Endodermal cell (in vitro differentiated cells): ENCODE data around the gene SCT. TPM values are rescaled to one million over a fixed set of nuclear protein-coding genes. Genes with fewer than 3 reads are reported as not detected.

Source experiments
- DNase-seq: peaks from one replicate; pipeline ENCODE4 v3.0.0-alpha.2; 2017
- H3K27ac ChIP-seq: 2 replicates; pipeline ENCODE4 v1.5.1; 2013; ENCODE audit warnings: mild to moderate bottlenecking, low read depth, low read length, moderate library complexity
- H3K27me3 ChIP-seq: 2 replicates; pipeline ENCODE4 v1.6.1; 2013; ENCODE audit warnings: mild to moderate bottlenecking, low read length, moderate library complexity; ENCODE audit not compliant: insufficient read depth, control insufficient read depth, poor library complexity, severe bottlenecking
- H3K36me3 ChIP-seq: 2 replicates; pipeline ENCODE4 v1.7.0; 2013; ENCODE audit warnings: mild to moderate bottlenecking, low read length, moderate library complexity; ENCODE audit not compliant: control insufficient read depth, insufficient read depth
- H3K4me1 ChIP-seq: one replicate; pipeline ENCODE4 v1.7.0; 2013; ENCODE audit warnings: low read length; ENCODE audit not compliant: control insufficient read depth, insufficient read depth
- H3K4me3 ChIP-seq: 2 replicates; pipeline ENCODE4 v1.5.1; 2013; ENCODE audit warnings: mild to moderate bottlenecking, low read length, moderate library complexity
- H3K9ac ChIP-seq: 2 replicates; pipeline ENCODE4 v1.6.1; 2013; ENCODE audit warnings: mild to moderate bottlenecking, low read length, moderate library complexity; ENCODE audit not compliant: poor library complexity, severe bottlenecking; ENCODE audit errors: extremely low read depth
- H3K9me3 ChIP-seq: 2 replicates; pipeline ENCODE4 v1.6.1; 2013; ENCODE audit warnings: mild to moderate bottlenecking, low read length, moderate library complexity; ENCODE audit not compliant: control insufficient read depth
- H3K27ac Mint-ChIP-seq: 2 replicates; pipeline ENCODE4 v1.8.0; 2020; ENCODE audit warnings: mixed read lengths
- H3K27me3 Mint-ChIP-seq: 2 replicates; pipeline ENCODE4 v1.8.0; 2021; ENCODE audit warnings: mild to moderate bottlenecking, mixed read lengths; ENCODE audit not compliant: insufficient read depth
- H3K36me3 Mint-ChIP-seq: 2 replicates; pipeline ENCODE4 v1.8.0; 2020; ENCODE audit warnings: low read depth, mixed read lengths
- H3K4me1 Mint-ChIP-seq: 2 replicates; pipeline ENCODE4 v1.8.0; 2020; ENCODE audit warnings: mixed read lengths
- H3K4me3 Mint-ChIP-seq: 2 replicates; pipeline ENCODE4 v1.8.0; 2020; ENCODE audit warnings: mild to moderate bottlenecking, moderate library complexity, mixed read lengths
- H3K9me3 Mint-ChIP-seq: 2 replicates; pipeline ENCODE4 v1.8.0; 2020; ENCODE audit warnings: mild to moderate bottlenecking, mixed read lengths
- CTCF ChIP-seq: fragments of 200-600 bp; sonication (generic); conservative IDR thresholded peaks from 2 replicates; pipeline ENCODE4 v1.5.0; 2021; ENCODE audit warnings: antibody characterized with exemption, mild to moderate bottlenecking
- WGBS, 2 experiments: methylation state at CpG; one replicate each; pipeline versions ENCODE4 v1.1.5 to v1.1.7; 2013; ENCODE audit warnings: missing lambda C conversion rate in 2 of 2, mixed read lengths in 1 of 2; ENCODE audit not compliant: insufficient coverage in 1 of 2, insufficient read length in 1 of 2; 5-methylcytosine and 5-hydroxymethylcytosine counted together
- total RNA-seq, 2 donors: library from RNA; stranded (reverse); fragmentation: NEBNext Ultra II Directional in 1 of 2; extraction: Animal tissue kit (Norgen Biotek cat#: 25700) in 1 of 2; gene quantifications; 2 replicates in 1 of 2; 3 replicates in 1 of 2; pipeline ENCODE4 v1.2.1, GENCODE V29; 2021

SCT gene
- total RNA-seq, 2 donors from 2014 or later, result 3.9 to 6.1 TPM

GRCh38 chr11:612961-613300 is 14.1 kb downstream of the SCT start:
- TF ChIP-seq CTCF, result no peak
- H3K27me3 ChIP-seq, result no peaks in the 10 kb centered on the region
- peaks cover 40% of the 10 kb centered on the region for H3K36me3 ChIP-seq
- no peak overlapping the region for H3K9ac ChIP-seq
- H3K4me1 ChIP-seq, result no peaks in the 10 kb centered on the region
- H3K4me3 ChIP-seq, result no peak overlapping the region
- H3K9me3 ChIP-seq, result no peaks in the 10 kb centered on the region
- 97 to 98% methylated on average over 6 to 10 of the region's 10 CpGs for WGBS, 2 experiments
- H3K9me3 Mint-ChIP-seq, result no peaks in the 10 kb centered on the region
- H3K36me3 Mint-ChIP-seq, result peaks cover 19% of the 10 kb centered on the region
- DNase-seq, result no peak
- no peak overlapping the region for H3K27ac ChIP-seq
- H3K4me1 Mint-ChIP-seq, result no peaks in the 10 kb centered on the region
- no peaks in the 10 kb centered on the region for H3K27me3 Mint-ChIP-seq
- H3K27ac Mint-ChIP-seq, result no peak overlapping the region
- H3K4me3 Mint-ChIP-seq, result no peak overlapping the region

- no peaks in the 10 kb centered on the region for H3K4me1 Mint-ChIP-seq
Observed at GRCh38 chr11:612201-612960, 14.6 kb downstream of the SCT start.

More at GRCh38 chr11:612201-612960, 14.6 kb downstream of the SCT start:
- H3K27me3 ChIP-seq, result no peaks in the 10 kb centered on the region
- Mint-ChIP-seq H3K4me3 (no peak overlapping the region), H3K9me3 (no peaks in the 10 kb centered on the region), H3K36me3 (peaks cover 22% of the 10 kb centered on the region), H3K27me3 (no peaks in the 10 kb centered on the region), H3K27ac (peak overlapping the region; percentile 18)
- TF ChIP-seq CTCF, result peak; percentile 67
- WGBS, 2 experiments, result 90 to 91% methylated on average over 14 to 27 of the region's 27 CpGs
- H3K9me3 ChIP-seq, result no peaks in the 10 kb centered on the region
- H3K27ac ChIP-seq, result no peak overlapping the region
- no peak overlapping the region for H3K9ac ChIP-seq
- peak; percentile 86 for DNase-seq
- no peak overlapping the region for H3K4me3 ChIP-seq
- H3K36me3 ChIP-seq, result peaks cover 43% of the 10 kb centered on the region
- no peaks in the 10 kb centered on the region for H3K4me1 ChIP-seq
